Loucy (cell line): Measurements from ENCODE around the gene CDC34.

Experiments used
- H2AFZ ChIP-seq: fragments of 200-600 bp; sonication (generic); 2 replicates; pipeline ENCODE4 v1.6.0; 2016; ENCODE audit warnings: antibody characterized with exemption, mild to moderate bottlenecking, low read length, moderate library complexity
- H3F3A ChIP-seq: fragments of 200-600 bp; 2 replicates; pipeline ENCODE4 v1.6.0; 2016; ENCODE audit warnings: antibody characterized with exemption, low read depth, mild to moderate bottlenecking
- H3K27me3 ChIP-seq: fragments of 200-600 bp; sonication (generic); 2 replicates; pipeline ENCODE4 v1.6.1; 2014; ENCODE audit warnings: low read length, mild to moderate bottlenecking; ENCODE audit not compliant: insufficient read depth, poor library complexity, severe bottlenecking
- H3K36me3 ChIP-seq: fragments of 200-600 bp; sonication (generic); 2 replicates; pipeline ENCODE4 v1.6.1; 2016; ENCODE audit warnings: low read length; ENCODE audit not compliant: insufficient read depth
- H3K4me1 ChIP-seq: fragments of 200-600 bp; sonication (generic); 2 replicates; pipeline ENCODE4 v1.5.1; 2014; ENCODE audit warnings: low read length, mild to moderate bottlenecking; ENCODE audit not compliant: insufficient read depth, poor library complexity, severe bottlenecking
- H3K4me2 ChIP-seq: fragments of 200-600 bp; sonication (generic); 2 replicates; pipeline ENCODE4 v1.6.0; 2014; ENCODE audit warnings: antibody characterized with exemption, low read length, low read depth, mild to moderate bottlenecking; ENCODE audit not compliant: poor library complexity, severe bottlenecking
- H3K4me3 ChIP-seq: fragments of 200-600 bp; sonication (generic); 2 replicates; pipeline ENCODE4 v1.5.1; 2014; ENCODE audit warnings: low read length, mild to moderate bottlenecking, mixed read lengths; ENCODE audit not compliant: poor library complexity, severe bottlenecking
- H3K79me2 ChIP-seq: fragments of 200-600 bp; sonication (generic); 2 replicates; pipeline ENCODE4 v1.6.1; 2014; ENCODE audit warnings: low read length; ENCODE audit not compliant: insufficient read depth
- H3K9ac ChIP-seq: fragments of 200-600 bp; sonication (generic); 2 replicates; pipeline ENCODE4 v1.6.0; 2014; ENCODE audit warnings: mild to moderate bottlenecking, low read depth, low read length, moderate library complexity; ENCODE audit not compliant: poor library complexity, severe bottlenecking
- H3K9me2 ChIP-seq: fragments of 200-600 bp; sonication (generic); replicated peaks from 2 replicates; pipeline ENCODE4 v1.6.1; 2016; ENCODE audit warnings: low read depth, low read length, mixed read lengths
- H3K9me3 ChIP-seq: fragments of 200-600 bp; sonication (generic); 2 replicates; pipeline ENCODE4 v1.6.1; 2014; ENCODE audit warnings: mild to moderate bottlenecking, antibody characterized with exemption, low read length, low read depth; ENCODE audit not compliant: insufficient read depth
- H4K20me1 ChIP-seq: fragments of 200-600 bp; sonication (generic); 2 replicates; pipeline ENCODE4 v1.6.0; 2014; ENCODE audit warnings: antibody characterized with exemption, low read length, mild to moderate bottlenecking; ENCODE audit not compliant: insufficient read depth, poor library complexity, severe bottlenecking
- EZH2phosphoT487 ChIP-seq: fragments of 200-600 bp; IDR thresholded peaks from 2 replicates; pipeline ENCODE4 v1.6.1; 2018; ENCODE audit warnings: antibody characterized with exemption, mild to moderate bottlenecking, moderate library complexity, borderline replicate concordance
- TF ChIP-seq, protein P1 (sequence below): fragments of 200-600 bp; sonication (generic); conservative IDR thresholded peaks from 2 replicates; pipeline ENCODE4 v1.5.1; 2014; ENCODE audit warnings: mild to moderate bottlenecking, antibody characterized with exemption, low read length

CDC34 gene

DNA sequence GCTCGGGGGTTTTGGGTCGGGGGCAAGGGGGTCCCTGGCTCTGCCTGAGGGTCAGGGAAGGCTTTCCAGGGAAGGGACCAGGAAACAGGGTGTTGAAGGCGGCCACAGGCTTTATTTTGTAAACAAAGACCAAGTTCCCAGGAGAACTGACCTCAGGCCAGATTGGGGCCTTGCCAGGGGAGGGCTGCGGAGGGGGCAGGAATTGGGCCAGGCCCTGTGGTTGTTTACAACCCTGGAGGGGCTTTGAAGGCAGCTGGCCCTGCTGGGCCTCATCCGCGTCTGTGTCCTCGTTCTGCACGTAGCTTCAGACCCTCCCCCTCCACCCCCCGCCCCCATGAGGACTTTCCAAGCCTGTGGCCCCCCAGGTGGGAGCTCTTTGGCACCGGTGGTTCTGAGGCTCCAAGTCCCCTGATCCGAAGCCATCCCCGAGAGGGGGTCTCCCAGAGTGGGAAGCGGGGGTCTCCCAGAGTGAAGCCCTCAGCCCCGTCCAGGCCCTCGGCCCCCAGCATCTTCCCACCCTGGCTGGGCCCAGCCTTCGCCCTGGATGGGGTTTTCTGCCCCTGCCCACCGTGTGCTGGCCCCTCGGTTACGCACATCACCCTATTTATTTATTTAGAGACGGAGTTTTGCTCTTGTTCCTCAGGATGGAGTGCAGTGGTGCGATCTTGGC, 27.3 kb downstream of the CDC34 start:
- no peaks in the 10 kb centered on the region for H3K36me3 ChIP-seq
- no peak overlapping the region for H3K9ac ChIP-seq
- no peaks in the 10 kb centered on the region for H3F3A ChIP-seq
- TF ChIP-seq, protein P1, sequence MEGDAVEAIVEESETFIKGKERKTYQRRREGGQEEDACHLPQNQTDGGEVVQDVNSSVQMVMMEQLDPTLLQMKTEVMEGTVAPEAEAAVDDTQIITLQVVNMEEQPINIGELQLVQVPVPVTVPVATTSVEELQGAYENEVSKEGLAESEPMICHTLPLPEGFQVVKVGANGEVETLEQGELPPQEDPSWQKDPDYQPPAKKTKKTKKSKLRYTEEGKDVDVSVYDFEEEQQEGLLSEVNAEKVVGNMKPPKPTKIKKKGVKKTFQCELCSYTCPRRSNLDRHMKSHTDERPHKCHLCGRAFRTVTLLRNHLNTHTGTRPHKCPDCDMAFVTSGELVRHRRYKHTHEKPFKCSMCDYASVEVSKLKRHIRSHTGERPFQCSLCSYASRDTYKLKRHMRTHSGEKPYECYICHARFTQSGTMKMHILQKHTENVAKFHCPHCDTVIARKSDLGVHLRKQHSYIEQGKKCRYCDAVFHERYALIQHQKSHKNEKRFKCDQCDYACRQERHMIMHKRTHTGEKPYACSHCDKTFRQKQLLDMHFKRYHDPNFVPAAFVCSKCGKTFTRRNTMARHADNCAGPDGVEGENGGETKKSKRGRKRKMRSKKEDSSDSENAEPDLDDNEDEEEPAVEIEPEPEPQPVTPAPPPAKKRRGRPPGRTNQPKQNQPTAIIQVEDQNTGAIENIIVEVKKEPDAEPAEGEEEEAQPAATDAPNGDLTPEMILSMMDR: no peak
- no peak for TF ChIP-seq EZH2phosphoT487
- H4K20me1 ChIP-seq: no peaks in the 10 kb centered on the region
- no peaks in the 10 kb centered on the region for H3K27me3 ChIP-seq
- H3K79me2 ChIP-seq: no peaks in the 10 kb centered on the region
- H3K4me2 ChIP-seq: no peak overlapping the region
- H2AFZ ChIP-seq: no peak overlapping the region
- H3K9me3 ChIP-seq: no peaks in the 10 kb centered on the region
- no peaks in the 10 kb centered on the region for H3K4me1 ChIP-seq
- no peaks in the 10 kb centered on the region for H3K9me2 ChIP-seq
- H3K4me3 ChIP-seq: no peak overlapping the region

DNA sequence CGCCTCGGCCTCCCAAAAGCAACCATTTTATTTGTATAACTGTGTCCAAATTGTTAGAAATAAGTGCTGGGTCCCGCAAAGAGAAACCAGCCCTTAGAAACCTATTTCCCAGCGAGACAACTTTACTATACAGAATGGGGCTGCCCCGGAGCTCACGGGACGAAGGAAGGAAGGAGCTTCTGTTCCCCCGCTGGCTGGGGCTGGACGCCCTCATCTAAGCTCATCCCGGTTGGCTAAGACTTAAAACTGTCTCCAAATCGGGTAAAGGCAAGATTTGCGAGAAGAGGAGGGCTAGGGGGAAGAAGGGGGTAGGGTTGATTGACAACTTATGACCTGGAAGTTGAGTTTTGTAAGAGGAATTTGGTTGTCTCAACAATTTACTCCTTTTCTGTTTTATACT, 28.6 kb downstream of the CDC34 start:
- Histone ChIP-seq H3K27me3 (no peaks in the 10 kb centered on the region), H3K9me3 (no peaks in the 10 kb centered on the region), H3K79me2 (no peaks in the 10 kb centered on the region), H3K9ac (no peak overlapping the region), H4K20me1 (no peaks in the 10 kb centered on the region), H3K4me2 (no peak overlapping the region), H3K4me1 (no peaks in the 10 kb centered on the region), H3K9me2 (no peaks in the 10 kb centered on the region), H3F3A (no peaks in the 10 kb centered on the region), H2AFZ (no peak overlapping the region), H3K36me3 (no peaks in the 10 kb centered on the region), H3K4me3 (no peak overlapping the region)
- TF ChIP-seq EZH2phosphoT487: no peak
- TF ChIP-seq, protein P1: no peak

DNA sequence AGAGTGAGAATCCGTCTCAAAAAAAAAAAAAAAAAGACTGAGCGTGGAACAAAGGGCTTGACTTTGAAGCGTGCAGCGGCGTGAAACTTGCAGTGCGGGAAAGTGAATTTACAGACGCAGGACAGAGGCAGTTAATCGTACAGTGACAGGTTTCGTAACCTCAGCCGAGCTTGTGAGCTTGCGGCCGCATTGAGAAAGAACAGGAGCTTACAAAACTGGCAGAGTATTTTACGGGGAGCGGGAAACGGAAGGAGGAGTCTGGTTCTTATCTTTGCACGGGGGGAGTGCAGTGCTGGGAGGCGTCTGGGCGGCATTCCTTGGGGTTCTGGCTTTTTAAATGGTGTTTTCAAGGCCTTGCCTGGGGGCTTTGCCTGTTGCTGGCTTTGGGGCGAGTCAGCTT, 34.8 kb downstream of the CDC34 start:
- no peak for TF ChIP-seq EZH2phosphoT487
- TF ChIP-seq, protein P1: no peak
- Histone ChIP-seq H3K9me2 (no peaks in the 10 kb centered on the region), H3K79me2 (no peaks in the 10 kb centered on the region), H2AFZ (no peak overlapping the region), H3K27me3 (no peaks in the 10 kb centered on the region), H3K4me2 (no peak overlapping the region), H3K9me3 (no peaks in the 10 kb centered on the region), H3K4me3 (no peak overlapping the region), H3K36me3 (no peaks in the 10 kb centered on the region), H4K20me1 (no peaks in the 10 kb centered on the region), H3K9ac (no peak overlapping the region), H3F3A (peaks cover 4% of the 10 kb centered on the region), H3K4me1 (peaks cover 4% of the 10 kb centered on the region)
